HG02571 (cell line): ENCODE measurements around the gene NAMPT.
"Not testable (repeated sequence)": the region's sequence is repeated elsewhere in the genome, so short reads cannot be mapped to it uniquely, and the experiment has no call there.

ENCODE experiments used
- ATAC-seq: cut with Tn5 transposase; IDR thresholded peaks from one replicate; pipeline ENCODE4 v1.9.1; 2021; ENCODE audit warnings: mild to moderate bottlenecking, moderate library complexity; ENCODE audit not compliant: unreplicated experiment

Gene NAMPT

DNA sequence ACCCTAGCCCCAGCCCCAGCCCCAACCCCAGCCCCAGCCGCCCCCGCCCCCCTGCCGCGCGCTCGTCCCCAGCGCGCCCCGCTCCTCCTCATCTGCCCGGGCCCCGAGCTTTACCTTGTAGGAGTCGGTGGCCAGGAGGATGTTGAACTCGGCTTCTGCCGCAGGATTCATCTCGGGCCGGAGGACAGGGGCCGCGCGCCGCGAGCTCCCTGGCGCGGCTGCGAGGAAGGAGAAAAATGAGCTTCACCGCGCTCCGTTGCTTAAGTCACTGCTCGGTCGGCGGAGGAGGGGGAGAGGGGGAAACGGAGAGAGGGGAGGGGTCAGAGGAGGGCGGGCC lies at the start of gene NAMPT:
Gene NAMPT, minus strand, starts transcription at position 270 of the 337 bp plus-strand sequence. Its CDS starts 99 bp downstream, at position 171.
- no peak for ATAC-seq

DNA sequence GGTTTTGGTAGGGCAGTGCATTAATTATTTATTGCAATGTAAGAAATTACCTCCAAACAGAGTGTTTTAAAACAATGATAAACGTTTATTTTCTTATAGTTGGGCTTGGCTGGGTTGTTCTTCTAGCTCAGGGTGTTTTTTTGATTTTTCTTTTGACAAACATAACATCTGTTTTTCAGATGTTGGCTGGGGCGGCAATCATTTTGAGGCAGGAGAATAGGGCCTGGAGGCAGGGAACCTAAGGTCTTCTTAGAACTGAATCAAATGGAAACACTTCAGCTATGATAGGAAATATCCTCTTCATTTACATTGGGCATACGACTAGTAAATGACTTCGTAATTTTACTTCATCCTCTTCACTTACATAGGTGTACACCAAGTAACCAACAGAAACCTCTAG lies 47.4 kb upstream of the NAMPT start:
- no peak for ATAC-seq

DNA sequence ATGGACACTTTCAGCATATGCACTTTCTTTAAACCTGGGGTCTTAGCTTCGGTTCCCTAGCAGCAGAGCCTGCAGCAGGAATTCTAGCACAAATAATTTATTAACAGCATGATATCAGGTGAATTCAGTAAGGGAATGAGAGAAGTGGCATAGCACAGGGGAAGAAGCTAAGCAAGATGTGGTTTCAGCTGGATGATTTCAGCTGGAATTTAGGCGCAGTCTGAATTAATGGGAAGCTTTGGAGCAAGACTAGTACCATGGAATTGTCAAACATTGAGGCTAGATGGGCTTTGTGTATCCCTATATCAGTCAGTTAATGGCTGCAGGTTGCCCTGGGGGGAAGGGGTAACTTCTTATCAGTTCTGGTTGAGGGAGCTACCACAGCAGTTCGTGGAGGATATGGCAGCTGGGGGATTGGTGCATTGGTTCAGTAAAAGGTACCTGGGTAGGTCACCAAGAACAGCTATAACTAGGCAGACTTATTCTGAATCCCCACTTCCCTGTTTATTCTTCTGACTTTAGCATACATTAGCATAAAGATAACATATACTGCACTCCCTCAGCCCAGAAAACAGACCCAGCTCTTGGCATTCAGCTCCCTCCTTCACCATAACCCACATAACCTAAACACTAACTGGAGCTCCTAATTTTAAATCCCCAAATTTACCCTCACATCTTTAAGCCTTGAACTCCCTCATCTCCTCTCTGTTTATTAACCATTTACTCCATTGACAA lies 46.8 kb upstream of the NAMPT start:
- ATAC-seq, result no peak

DNA sequence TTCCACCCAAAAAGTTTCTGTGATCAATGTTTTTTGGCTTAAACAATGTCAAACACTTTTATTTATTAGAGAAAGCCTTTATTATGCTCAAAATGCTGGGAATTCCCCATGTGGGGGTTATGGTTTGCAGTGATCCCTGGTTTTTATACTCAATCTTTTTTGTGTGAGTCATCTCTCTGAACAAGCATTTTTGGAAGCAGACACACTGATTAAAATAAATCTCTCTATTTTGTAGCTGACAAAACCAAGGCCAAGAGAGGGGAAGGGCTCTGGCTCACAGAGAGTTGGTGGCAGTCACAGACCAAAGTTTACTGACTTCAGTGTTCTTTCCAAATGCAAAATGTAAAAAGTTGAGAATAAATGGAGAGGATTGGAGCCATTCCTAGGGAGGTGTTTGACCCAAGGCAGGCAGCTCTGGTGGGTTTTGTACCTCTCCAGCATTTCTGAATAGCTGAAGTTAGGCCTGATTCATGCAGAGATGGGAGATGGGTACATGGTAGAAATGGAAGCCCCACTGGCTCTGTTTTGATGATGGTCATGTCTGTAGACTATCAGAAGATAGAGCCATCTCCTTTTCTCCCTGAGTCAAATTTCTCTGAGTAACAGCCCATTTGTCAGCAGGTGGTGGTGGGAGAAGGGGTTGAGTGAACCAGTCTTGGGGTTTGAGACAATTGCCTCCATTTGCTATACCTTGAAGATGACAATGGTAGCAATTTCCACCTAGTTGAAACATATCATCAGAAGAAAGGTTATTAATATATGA lies 45.4 kb upstream of the NAMPT start:
- ATAC-seq, result no peak

DNA sequence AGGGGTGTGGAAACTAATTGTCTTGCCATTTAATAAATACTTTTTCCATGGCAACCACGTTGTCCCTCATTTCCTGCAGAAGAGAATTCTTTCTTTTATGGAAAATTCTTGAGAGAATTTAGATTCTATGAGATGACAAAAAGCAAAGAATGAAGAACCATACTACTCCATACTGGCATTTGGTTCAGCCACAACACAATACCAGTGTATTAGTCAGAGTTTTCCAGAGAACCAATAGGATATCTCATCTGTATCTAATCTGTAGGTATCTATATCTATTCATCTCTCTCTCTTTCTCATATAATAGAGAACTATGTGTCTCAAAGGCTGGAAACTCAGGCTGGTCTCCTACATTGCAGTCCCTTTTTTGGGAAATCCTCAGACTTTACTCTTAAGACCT lies 44.6 kb upstream of the NAMPT start:
- ATAC-seq, result no peak

DNA sequence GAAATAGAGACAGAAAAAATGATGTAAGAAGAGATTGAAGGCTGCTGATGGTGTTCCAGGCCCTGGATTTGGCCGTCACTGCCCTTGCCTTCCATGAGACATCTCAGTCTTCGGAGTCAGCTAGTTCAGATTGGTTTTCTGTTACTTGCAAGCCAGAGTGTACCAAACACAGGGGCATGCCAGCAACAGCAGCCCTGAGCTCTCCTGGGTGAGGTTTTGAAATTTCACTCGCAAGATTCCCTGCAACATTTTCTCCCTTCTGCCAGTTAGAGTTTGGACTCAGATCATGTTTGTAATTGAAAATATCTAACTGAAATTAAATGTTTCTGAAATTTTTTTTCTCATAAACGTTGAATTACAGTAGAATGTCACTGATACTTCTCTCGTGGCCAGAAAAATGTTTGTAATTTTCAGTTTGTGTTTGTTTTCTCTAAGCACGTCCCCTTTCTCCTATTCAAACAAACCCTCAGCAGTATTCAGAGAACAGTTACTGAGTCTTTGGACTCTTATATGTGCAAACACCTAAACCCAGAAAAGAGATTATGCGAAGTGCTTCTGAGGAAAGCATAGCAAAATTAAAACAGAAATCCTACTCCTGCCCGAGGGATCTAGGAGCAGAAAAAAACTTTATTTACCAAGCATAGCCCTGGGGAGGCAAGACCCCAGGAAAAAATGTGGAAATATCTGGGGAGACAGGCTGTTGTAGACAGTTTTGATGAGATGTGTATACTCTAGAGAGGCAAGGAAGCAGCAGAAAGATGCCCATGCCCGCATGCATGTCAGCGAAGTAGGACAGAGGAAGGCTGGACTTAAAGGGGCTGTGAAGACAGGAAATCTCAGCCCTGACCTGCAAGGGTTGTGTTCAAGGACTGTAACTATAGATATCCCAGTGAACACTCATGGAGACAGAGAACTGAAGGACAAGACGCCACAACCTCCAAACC lies 43.0 kb upstream of the NAMPT start:
- no peak for ATAC-seq

DNA sequence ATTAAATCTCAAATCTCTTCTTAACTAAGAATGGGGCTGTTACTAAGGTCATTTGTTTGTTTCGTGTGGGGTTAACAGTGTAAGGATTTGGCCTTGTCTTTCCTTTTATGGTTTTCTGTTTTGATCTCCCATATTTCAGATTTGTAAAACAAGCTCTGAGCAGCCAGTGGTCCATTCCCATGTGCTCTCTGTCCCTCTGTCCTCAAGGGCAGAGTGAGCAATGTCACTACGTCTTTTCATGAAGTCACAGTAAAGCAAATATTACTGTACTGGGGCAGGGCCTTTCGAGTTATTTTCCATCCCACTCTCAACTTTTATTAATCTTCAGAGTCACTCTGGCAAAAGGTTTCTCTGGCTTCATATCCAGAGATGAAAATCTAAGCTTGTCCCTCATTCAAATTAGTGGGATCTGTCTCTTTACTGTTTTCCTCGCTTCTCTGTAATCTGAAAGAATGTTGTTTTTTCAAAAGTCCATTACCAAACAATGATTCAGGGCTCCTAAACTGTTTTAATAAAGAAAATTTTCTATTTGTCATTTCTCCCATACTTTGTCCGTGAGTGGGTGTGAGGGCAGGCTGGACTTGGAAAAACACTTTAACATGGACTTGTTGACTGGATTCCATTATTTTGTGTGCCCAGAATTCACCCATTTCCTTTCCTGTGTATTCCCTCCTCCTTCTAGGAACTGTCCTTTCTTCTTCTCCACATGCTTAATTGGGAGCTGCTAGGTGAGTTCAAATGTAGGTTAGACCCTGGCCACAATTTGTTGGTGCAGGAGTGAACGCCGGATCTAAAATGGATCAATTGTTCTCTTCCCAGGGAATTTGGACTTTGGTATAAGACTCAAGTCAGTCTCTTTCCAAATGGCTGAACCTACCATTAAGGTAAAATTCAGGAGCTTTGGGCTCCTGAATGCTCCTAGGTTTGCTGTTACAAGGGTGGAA lies 42.1 kb upstream of the NAMPT start:
- ATAC-seq, result no peak

DNA sequence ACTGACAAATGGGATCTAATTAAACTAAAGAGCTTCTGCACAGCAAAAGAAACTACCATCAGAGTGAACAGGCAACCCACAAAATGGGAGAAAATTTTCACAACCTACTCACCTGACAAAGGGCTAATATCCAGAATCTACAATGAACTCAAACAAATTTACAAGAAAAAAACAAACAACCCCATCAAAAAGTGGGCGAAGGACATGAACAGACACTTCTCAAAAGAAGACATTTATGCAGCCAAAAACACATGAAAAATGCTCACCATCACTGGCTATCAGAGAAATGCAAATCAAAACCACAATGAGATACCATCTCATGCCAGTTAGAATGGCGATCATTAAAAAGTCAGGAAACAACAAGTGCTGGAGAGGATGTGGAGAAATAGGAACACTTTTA lies 39.7 kb upstream of the NAMPT start:
- ATAC-seq, result not testable (repeated sequence)

DNA sequence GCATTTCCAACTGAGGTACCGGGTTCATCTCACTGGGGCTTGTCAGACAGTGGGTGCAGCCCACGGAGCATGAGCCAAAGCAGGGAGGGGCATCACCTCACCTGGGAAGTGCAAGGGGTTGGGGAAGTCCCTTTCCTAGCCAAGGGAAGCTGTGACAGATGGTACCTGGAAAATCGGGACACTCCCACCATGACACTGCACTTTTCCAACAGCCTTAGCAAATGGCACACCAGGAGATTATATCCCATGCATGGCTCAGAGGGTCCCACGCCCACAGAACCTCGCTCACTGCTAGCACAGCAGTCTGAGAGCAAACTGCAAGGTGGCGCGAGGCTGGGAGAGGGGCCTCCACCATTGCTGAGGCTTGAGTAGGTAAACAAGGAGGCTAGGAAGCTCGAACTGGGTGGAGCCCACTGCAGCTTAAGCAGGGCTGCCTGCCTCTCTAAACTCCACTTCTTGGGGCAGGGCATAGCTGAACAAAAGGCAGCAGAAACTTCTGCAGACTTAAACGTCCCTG lies 35.5 kb upstream of the NAMPT start:
- not testable (repeated sequence) for ATAC-seq

DNA sequence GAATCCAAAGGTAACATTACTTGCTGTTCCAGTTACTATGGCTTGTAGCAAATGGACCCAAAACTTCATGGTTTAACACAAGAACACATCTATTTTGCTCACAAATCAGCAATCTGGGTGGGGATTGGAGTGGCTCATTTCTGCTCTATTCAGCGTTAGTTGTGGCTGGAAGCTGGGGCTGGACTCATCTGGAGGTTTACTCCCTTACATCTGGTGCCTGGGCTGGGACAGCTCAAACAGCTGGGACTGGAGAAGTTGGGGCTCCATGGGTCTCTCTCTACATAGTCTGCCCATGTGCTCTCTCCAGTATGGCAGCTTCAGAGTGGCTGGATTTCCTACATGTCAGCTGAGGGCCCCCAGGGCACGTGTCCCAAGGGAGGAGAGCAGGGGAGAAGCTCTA lies 33.7 kb upstream of the NAMPT start:
- no peak for ATAC-seq

DNA sequence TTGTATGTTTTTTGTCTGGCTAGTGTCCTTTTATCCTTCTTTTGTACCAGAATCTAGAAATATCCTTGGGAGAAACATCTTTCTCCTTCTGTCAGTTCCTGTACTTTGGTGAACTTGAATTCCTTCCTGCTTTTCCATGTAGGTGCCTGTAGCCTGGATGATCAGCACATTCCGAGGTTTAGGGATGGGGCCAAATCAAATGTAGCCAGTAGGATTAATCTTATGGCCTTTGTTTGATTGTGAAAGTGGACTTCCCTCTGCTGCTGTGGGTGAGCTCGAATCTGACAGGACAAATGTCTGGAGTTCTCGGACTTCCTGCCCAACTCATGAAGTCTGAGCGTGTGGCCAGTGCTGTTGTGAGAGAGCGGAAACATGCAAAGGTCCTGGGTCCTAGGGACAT lies 33.2 kb upstream of the NAMPT start:
- no peak for ATAC-seq

DNA sequence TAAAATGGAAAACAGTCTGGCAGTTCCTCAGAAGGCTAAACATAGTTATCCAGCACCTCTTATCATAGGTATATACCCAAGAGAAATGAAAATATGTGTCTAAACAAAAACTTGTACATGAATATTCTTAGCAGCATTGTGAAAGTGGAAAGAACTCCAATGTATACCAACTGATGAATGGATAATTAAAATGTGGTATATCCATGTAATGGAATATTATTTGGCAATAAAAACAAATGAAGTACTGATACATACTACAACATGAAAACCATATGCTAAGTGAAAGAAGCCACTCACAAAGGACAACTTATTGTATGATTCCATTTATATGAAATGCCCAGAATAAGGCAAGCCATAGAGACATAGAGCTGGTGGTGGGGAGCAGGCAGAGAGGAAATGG lies 32.2 kb upstream of the NAMPT start:
- no peak for ATAC-seq

DNA sequence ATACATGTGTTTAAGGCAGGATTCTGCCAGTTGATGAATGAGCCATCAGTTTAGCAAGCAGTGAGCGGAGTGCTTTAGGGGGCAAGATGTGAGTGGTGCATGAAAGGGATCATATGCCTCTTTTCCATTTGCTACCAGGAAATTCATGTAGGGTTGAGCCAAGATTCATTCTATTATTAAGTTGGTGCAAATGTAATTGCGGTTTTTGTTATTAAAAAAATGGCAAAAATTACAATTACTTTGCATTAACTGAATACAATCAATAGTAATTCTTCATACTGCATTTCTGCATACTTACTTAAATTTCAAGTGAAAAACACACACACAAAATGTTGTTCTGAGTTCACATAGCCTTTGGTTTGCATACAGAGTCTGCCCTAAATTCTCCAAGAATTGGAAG lies 30.1 kb upstream of the NAMPT start:
- ATAC-seq, result no peak

DNA sequence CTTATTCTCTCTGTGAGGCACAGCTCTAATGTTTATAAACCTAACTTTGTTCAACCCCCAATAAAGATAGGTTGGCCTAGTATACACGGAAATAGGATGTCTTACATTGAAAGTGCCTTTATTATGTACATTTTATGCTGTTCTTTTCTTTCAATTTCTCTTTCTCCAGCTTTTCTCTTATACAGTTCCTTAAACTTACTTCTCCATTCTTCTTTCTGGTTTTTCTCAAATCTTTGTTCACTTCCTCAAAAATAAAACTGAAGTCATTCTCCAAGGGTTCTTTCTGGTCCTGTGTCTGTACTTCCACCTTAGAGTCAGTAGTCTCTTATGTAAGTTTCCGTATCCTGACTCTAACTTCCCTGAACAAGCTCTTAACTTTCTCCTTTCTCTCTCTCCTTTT lies 29.2 kb upstream of the NAMPT start:
- no peak for ATAC-seq

DNA sequence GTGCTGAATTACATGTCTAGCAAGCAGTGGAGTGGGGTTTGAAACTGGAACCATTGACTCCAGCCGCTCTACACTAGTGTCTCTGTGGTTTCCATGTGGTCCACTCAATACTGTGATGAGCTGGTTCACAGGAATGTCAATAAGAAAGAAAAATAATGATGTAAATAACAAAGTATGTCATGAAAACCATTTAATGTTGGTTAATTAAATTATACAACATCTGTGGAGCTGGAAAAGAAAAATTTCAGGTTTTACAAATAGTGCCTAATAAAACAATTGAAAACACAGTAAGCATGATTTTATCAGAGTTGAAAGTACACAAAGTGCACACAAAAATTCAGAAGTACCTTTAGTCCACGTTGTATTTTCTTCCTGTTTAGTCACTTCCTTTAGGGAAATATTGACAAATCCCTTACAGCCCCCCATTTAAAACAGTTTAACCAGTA lies 28.7 kb upstream of the NAMPT start:
- no peak for ATAC-seq

DNA sequence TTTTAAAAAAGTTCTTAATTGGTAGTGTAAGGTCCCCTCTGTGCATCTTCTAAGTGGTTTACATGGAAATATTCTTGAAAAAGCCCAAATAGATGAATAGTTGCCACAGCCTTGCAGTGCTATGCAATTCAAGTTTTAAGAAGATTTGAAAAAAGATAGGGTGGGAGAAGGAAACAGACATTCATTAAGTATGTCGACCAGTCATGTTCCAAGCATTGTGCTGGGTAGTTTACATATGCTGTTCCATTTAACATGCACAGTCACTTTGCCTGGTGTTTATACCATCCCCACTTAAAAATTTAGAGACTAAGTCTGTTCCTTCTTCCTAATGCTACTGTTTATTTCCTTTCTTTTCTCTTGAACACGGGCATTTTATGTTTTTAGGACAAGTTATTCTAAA lies 28.1 kb upstream of the NAMPT start:
- no peak for ATAC-seq

DNA sequence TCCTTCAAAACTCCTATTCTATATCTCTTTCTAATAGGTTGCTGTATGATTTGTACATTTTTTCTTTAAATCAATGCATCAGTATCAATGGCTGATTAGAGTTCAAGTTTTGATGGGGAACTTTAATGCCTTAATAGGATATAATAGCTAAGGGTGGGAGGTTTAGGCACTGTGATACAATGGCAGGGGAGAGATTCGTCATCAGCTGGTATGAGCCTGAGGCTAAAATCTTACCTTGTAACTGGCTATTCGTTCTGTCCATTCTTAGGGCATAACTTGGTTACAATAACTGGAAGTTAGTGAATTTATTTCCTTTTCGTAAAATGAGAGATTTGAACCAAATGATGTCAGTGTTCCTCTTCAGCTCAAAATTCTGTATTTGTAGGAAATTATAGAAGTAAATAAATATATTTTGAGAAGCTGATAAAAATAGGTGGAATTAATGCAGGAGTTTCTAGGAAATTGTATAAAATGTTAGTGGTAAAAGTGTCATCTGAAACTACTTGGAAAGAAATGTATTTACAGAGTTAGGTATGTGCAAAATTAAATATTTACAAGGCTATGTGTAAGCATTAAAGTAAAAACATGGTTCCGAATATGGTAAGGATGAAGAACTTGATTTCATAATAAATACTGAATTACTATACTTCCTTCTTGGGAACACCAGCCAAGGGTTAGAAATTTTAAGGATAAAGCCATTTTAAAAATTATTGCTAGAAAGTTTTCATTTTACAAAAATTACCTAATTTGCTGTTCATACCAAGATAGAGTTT lies 27.5 kb upstream of the NAMPT start:
- ATAC-seq, result no peak

DNA sequence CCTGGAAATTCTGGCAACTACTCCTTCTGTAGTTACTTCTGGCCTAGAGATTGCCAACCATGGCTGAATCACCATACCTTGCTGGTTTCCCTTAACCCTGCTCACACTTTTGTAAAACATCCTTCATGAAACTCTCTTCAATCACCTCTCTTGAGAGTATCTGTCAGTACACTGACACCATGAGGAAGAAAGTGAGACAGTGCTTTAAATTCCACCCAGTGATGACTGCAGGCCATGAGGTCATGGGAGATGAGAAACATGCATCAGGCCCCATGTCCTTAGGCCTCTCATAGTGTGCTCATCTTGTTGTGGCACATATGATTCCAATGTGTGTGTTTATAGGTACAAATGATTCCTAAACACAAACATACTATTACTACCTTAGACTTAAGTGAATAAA lies 24.6 kb upstream of the NAMPT start:
- no peak for ATAC-seq

DNA sequence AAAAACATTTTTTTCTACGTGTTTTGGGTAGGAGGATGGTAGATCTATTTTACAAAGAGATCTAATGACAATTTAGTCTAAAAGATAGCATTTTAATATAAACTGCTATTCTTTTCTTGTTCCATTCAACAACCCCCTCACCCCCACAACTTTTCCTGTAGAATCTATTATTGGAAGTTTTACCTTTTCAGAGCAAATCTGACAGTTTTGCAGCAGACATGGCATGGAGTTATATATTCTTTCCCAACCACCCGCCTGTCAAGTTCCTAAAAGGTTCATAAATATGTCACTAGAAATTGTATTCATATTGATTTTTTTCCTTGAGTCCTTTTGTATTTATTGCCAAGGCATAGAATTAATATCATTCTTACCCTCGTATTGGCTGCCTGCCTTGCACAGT lies 21.5 kb upstream of the NAMPT start:
- ATAC-seq, result no peak
